HG03520 (cell line): ENCODE results near the gene CPTP.
"Not testable (repeated sequence)": the region's sequence is repeated elsewhere in the genome, so short reads cannot be mapped to it uniquely, and the experiment has no call there.

Experiments
- ATAC-seq: cut with Tn5 transposase; IDR thresholded peaks from one replicate; pipeline ENCODE4 v1.9.1; 2021; ENCODE audit warnings: mild to moderate bottlenecking, moderate library complexity; ENCODE audit not compliant: unreplicated experiment

The CPTP gene

GRCh38 chr1:1360506-1361169 lies 36.0 kb downstream of the CPTP start:
- no peak for ATAC-seq

- no peak for ATAC-seq
Measured at GRCh38 chr1:1361233-1361981, 36.8 kb downstream of the CPTP start.

- ATAC-seq: no peak
Measured at GRCh38 chr1:1361982-1362423, 37.4 kb downstream of the CPTP start.

GRCh38 chr1:1364266-1364665 lies 39.7 kb downstream of the CPTP start:
- ATAC-seq: no peak

GRCh38 chr1:1365875-1366698 lies 41.5 kb downstream of the CPTP start:
- no peak for ATAC-seq

- no peak for ATAC-seq
Measured at GRCh38 chr1:1366699-1367066, 42.1 kb downstream of the CPTP start.

- no peak for ATAC-seq
Measured at GRCh38 chr1:1367315-1367714, 42.7 kb downstream of the CPTP start.

- ATAC-seq: not testable (repeated sequence)
Measured at GRCh38 chr1:1370094-1370493, 45.5 kb downstream of the CPTP start.

GRCh38 chr1:1370771-1371300 lies 46.2 kb downstream of the CPTP start:
- ATAC-seq: no peak

- no peak for ATAC-seq
Measured at GRCh38 chr1:1371364-1371745, 46.8 kb downstream of the CPTP start.

GRCh38 chr1:1371746-1372711 lies 47.4 kb downstream of the CPTP start:
- no peak for ATAC-seq

- ATAC-seq: no peak
Measured at GRCh38 chr1:1373051-1373814, 48.6 kb downstream of the CPTP start.

GRCh38 chr1:1373815-1374588 lies 49.4 kb downstream of the CPTP start:
- ATAC-seq: no peak

- peak; percentile 10 for ATAC-seq
Measured at GRCh38 chr1:1374589-1374928, 50.0 kb downstream of the CPTP start.

- peak; percentile 82 for ATAC-seq
Measured at GRCh38 chr1:1374929-1375662, 50.5 kb downstream of the CPTP start, which contains the start of gene AURKAIP1. TSS of gene AURKAIP1 (minus strand) at chr1:1375207. CDS start at chr1:1374756, 451 bp downstream.

GRCh38 chr1:1376551-1377226 lies 52.1 kb downstream of the CPTP start:
- no peak for ATAC-seq

GRCh38 chr1:1377540-1378205 lies 53.1 kb downstream of the CPTP start:
- ATAC-seq: no peak
